ENCODE results near the gene CTNNA2. TPM values are rescaled to one million over a fixed set of nuclear protein-coding genes. Genes with fewer than 3 reads are reported as not detected.

CTNNA2 gene
- polyA plus RNA-seq, 1 of the 3 experiments (the other 2 are of a cell fraction), result 0.30 TPM

DNA sequence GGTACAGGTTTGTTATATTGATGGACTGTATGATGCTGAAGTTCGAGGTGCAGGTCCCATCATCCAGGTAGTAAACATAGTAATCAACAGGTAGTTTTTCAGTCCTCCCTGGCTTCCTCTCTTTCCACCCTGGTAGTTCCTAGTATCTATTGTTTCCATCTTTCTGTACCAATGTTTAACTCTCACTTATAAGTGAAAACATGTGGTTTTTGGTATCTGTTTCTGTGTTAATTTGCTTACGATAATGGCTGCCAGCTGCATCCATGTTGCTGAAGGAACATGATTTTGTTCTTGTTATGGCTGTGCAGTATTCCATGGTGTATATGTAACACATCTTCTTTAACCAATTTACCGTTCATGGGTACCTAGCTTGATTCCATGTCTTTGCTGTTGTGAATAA lies 861.3 kb downstream of the CTNNA2 start:
- H3K27ac ChIP-seq (ENCODE audit: low read depth in 2 of 2, low read length in 1 of 2), result no peak overlapping the region
- H4K20me1 ChIP-seq (ENCODE audit: insufficient read depth), result no peaks in the 10 kb centered on the region
- DNase-seq, result peak; percentile 6
- H3K36me3 ChIP-seq (replicated peaks in 1 of 2; ENCODE audit: control insufficient read depth in 1 of 2, insufficient read depth in 2 of 2, low read length in 1 of 2), result no peaks in the 10 kb centered on the region
- H3K27me3 ChIP-seq (ENCODE audit: insufficient read depth), result no peaks in the 10 kb centered on the region
- H3K79me2 ChIP-seq (ENCODE audit: insufficient read depth), result no peaks in the 10 kb centered on the region
- CTCF ChIA-PET, result interaction anchor here (0.8 to 1.3 kb wide), 2 partner anchors 9 to 48 kb away, joined by 3 to 4 read pairs; no protein-coding TSS in a partner anchor
- H3K9me3 ChIP-seq, result no peaks in the 10 kb centered on the region
- H2AFZ ChIP-seq (ENCODE audit: low read depth), result no peak overlapping the region
- H3K9me2 ChIP-seq, result no peaks in the 10 kb centered on the region
- H3K4me3 ChIP-seq (ENCODE audit: low read depth in 2 of 2, low read length in 1 of 2), result no peak overlapping the region
- POLR2A ChIA-PET, result no interaction called here
- H3K4me1 ChIP-seq (ENCODE audit: control insufficient read depth in 1 of 2, insufficient read depth in 2 of 2, low read depth in 1 of 2, low read length in 1 of 2), result peaks cover 0 to 9% of the 10 kb centered on the region in 2 experiments; a peak in 1 of 4 replicates
- TF ChIP-seq, protein P1, sequence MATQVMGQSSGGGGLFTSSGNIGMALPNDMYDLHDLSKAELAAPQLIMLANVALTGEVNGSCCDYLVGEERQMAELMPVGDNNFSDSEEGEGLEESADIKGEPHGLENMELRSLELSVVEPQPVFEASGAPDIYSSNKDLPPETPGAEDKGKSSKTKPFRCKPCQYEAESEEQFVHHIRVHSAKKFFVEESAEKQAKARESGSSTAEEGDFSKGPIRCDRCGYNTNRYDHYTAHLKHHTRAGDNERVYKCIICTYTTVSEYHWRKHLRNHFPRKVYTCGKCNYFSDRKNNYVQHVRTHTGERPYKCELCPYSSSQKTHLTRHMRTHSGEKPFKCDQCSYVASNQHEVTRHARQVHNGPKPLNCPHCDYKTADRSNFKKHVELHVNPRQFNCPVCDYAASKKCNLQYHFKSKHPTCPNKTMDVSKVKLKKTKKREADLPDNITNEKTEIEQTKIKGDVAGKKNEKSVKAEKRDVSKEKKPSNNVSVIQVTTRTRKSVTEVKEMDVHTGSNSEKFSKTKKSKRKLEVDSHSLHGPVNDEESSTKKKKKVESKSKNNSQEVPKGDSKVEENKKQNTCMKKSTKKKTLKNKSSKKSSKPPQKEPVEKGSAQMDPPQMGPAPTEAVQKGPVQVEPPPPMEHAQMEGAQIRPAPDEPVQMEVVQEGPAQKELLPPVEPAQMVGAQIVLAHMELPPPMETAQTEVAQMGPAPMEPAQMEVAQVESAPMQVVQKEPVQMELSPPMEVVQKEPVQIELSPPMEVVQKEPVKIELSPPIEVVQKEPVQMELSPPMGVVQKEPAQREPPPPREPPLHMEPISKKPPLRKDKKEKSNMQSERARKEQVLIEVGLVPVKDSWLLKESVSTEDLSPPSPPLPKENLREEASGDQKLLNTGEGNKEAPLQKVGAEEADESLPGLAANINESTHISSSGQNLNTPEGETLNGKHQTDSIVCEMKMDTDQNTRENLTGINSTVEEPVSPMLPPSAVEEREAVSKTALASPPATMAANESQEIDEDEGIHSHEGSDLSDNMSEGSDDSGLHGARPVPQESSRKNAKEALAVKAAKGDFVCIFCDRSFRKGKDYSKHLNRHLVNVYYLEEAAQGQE (IDR thresholded peaks at IDR 0.05; ENCODE audit: low read depth, low read length), result no peak
- TF ChIP-seq EZH2phosphoT487 (IDR thresholded peaks at IDR 0.05; ENCODE audit: borderline replicate concordance, low read depth) (no peak), CHD2 (IDR thresholded peaks at IDR 0.05; ENCODE audit: low read length, partially characterized antibody) (peak; percentile 80), POLR2AphosphoS5 (IDR thresholded peaks at IDR 0.05; ENCODE audit: low read depth, low read length) (no peak), RFX5 (IDR thresholded peaks at IDR 0.05; ENCODE audit: low read length) (no peak), GABPA (IDR thresholded peaks at IDR 0.05; ENCODE audit: low read depth) (no peak), SIN3A (IDR thresholded peaks at IDR 0.05; ENCODE audit: borderline replicate concordance, low read depth, low read length) (no peak), GATA2 (CRISPR knock-in tag; IDR thresholded peaks at IDR 0.05) (peak; percentile 89), EP300 (IDR thresholded peaks at IDR 0.05; ENCODE audit: borderline replicate concordance in 1 of 2, low read depth in 1 of 2, low read length in 1 of 2) (peak in 1 of 2 experiments; percentile 80; a peak in 1 of 4 replicates), RCOR1 (IDR thresholded peaks at IDR 0.05; ENCODE audit: low read length) (peak; percentile 91; the same call in 1 of the 2 replicates), TCF12 (IDR thresholded peaks at IDR 0.05) (peak; percentile 48), MXI1 (IDR thresholded peaks at IDR 0.05; ENCODE audit: low read depth, low read length) (no peak)
- TF ChIP-seq, protein P2, sequence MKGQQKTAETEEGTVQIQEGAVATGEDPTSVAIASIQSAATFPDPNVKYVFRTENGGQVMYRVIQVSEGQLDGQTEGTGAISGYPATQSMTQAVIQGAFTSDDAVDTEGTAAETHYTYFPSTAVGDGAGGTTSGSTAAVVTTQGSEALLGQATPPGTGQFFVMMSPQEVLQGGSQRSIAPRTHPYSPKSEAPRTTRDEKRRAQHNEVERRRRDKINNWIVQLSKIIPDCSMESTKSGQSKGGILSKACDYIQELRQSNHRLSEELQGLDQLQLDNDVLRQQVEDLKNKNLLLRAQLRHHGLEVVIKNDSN (IDR thresholded peaks at IDR 0.05; ENCODE audit: borderline replicate concordance, low read depth), result no peak
- no peak overlapping the region for H3K4me2 ChIP-seq
- no peaks in the 10 kb centered on the region for H3F3A ChIP-seq (replicated peaks; ENCODE audit: insufficient read depth)
- no peak overlapping the region for H3K9ac ChIP-seq
- 43% methylated on average over 3 of the region's 3 CpGs for WGBS (ENCODE audit: low lambda C conversion rate)

DNA sequence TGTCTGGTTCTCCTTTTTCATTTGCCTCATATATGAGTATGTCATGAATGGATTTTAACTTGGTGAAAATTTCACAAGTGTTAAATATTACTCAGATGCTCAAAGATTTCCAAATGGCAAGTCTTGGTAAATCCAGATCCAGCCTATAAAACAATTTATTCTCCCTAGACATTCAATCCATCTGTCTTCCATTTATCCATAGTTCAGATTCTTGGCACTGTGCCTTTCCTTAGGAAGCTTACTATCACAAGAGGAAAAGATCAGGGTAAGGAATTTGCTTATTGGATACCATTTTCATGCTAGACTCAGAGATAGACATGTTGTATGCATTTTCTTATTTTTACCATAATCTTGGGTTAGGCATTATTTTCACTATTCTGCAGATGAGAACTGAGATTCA lies 864.2 kb downstream of the CTNNA2 start:
- Histone ChIP-seq H3K4me3 (ENCODE audit: low read depth in 2 of 2, low read length in 1 of 2) (no peak overlapping the region), H3K27ac (ENCODE audit: low read depth in 2 of 2, low read length in 1 of 2) (no peak overlapping the region), H2AFZ (ENCODE audit: low read depth) (no peak overlapping the region), H3K36me3 (replicated peaks in 1 of 2; ENCODE audit: control insufficient read depth in 1 of 2, insufficient read depth in 2 of 2, low read length in 1 of 2) (no peaks in the 10 kb centered on the region), H3K4me2 (no peak overlapping the region), H3K27me3 (ENCODE audit: insufficient read depth) (no peaks in the 10 kb centered on the region), H3K9me2 (no peaks in the 10 kb centered on the region), H3K9me3 (no peaks in the 10 kb centered on the region), H3K4me1 (ENCODE audit: control insufficient read depth in 1 of 2, insufficient read depth in 2 of 2, low read depth in 1 of 2, low read length in 1 of 2) (peaks cover 0 to 9% of the 10 kb centered on the region in 2 experiments; a peak in 1 of 4 replicates), H3F3A (replicated peaks; ENCODE audit: insufficient read depth) (no peaks in the 10 kb centered on the region), H4K20me1 (ENCODE audit: insufficient read depth) (no peaks in the 10 kb centered on the region), H3K9ac (no peak overlapping the region), H3K79me2 (ENCODE audit: insufficient read depth) (no peaks in the 10 kb centered on the region)
- no peak for DNase-seq
- ChIA-PET CTCF (no interaction called here), POLR2A (no interaction called here)
- no peak for TF ChIP-seq NFIC (IDR thresholded peaks at IDR 0.05; ENCODE audit: borderline replicate concordance)
- TF ChIP-seq POLR2AphosphoS5 (IDR thresholded peaks at IDR 0.05; ENCODE audit: low read depth, low read length), result no peak
- TF ChIP-seq, protein P3, sequence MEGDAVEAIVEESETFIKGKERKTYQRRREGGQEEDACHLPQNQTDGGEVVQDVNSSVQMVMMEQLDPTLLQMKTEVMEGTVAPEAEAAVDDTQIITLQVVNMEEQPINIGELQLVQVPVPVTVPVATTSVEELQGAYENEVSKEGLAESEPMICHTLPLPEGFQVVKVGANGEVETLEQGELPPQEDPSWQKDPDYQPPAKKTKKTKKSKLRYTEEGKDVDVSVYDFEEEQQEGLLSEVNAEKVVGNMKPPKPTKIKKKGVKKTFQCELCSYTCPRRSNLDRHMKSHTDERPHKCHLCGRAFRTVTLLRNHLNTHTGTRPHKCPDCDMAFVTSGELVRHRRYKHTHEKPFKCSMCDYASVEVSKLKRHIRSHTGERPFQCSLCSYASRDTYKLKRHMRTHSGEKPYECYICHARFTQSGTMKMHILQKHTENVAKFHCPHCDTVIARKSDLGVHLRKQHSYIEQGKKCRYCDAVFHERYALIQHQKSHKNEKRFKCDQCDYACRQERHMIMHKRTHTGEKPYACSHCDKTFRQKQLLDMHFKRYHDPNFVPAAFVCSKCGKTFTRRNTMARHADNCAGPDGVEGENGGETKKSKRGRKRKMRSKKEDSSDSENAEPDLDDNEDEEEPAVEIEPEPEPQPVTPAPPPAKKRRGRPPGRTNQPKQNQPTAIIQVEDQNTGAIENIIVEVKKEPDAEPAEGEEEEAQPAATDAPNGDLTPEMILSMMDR (IDR thresholded peaks at IDR 0.05), result no peak
- TF ChIP-seq TCF12 (IDR thresholded peaks at IDR 0.05), result no peak
- no peak for TF ChIP-seq EZH2phosphoT487 (IDR thresholded peaks at IDR 0.05; ENCODE audit: borderline replicate concordance, low read depth)
- TF ChIP-seq SMC3 (IDR thresholded peaks at IDR 0.05; ENCODE audit: low read depth, low read length), result no peak
- TF ChIP-seq NRF1 (IDR thresholded peaks at IDR 0.05; ENCODE audit: low read depth, low read length), result no peak
- TF ChIP-seq FOSL2 (IDR thresholded peaks at IDR 0.05; ENCODE audit: borderline replicate concordance, low read depth), result no peak
- TF ChIP-seq, protein P4, sequence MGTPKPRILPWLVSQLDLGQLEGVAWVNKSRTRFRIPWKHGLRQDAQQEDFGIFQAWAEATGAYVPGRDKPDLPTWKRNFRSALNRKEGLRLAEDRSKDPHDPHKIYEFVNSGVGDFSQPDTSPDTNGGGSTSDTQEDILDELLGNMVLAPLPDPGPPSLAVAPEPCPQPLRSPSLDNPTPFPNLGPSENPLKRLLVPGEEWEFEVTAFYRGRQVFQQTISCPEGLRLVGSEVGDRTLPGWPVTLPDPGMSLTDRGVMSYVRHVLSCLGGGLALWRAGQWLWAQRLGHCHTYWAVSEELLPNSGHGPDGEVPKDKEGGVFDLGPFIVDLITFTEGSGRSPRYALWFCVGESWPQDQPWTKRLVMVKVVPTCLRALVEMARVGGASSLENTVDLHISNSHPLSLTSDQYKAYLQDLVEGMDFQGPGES (IDR thresholded peaks at IDR 0.05; ENCODE audit: low read depth, low read length), result no peak
- no peak for TF ChIP-seq YY1 (IDR thresholded peaks at IDR 0.05; ENCODE audit: low read depth)
- TF ChIP-seq MXI1 (IDR thresholded peaks at IDR 0.05; ENCODE audit: low read depth, low read length), result no peak

All from SK-N-SH (cell line).